ENCODE data around the gene THADA. TPM values are rescaled to one million over a fixed set of nuclear protein-coding genes. Genes with fewer than 3 reads are reported as not detected.

THADA gene
- total and polyA plus RNA-seq, 2 donors (not counting 3 experiments of a cell fraction or from before 2014, with no cell fraction given): 22.6 to 25.3 TPM

- CTCF ChIA-PET: interaction anchor here (1.3 kb wide), 1 partner anchor 226 kb away, joined by 4 read pairs; no protein-coding TSS in a partner anchor
- Histone ChIP-seq H3K9me3 (replicated peaks; ENCODE audit: control insufficient read depth, insufficient read depth, low read length) (no peaks in the 10 kb centered on the region), H4K20me1 (replicated peaks; ENCODE audit: control insufficient read depth, extremely low read depth, insufficient read depth, low read length) (no peaks in the 10 kb centered on the region), H3K4me3 (replicated peaks in 1 of 3; ENCODE audit: insufficient read depth in 1 of 3, low read depth in 1 of 3, low read length in 3 of 3) (no peak overlapping the region), H3K4me2 (ENCODE audit: insufficient read depth, low read length) (no peak overlapping the region), H3K79me2 (ENCODE audit: control insufficient read depth, insufficient read depth, low read length) (no peaks in the 10 kb centered on the region), H3K27ac (ENCODE audit: insufficient read depth, low read depth, low read length) (no peak overlapping the region), H3K4me1 (ENCODE audit: control insufficient read depth, extremely low read depth, insufficient read depth, low read length) (no peaks in the 10 kb centered on the region), H3K27me3 (ENCODE audit: control insufficient read depth in 2 of 2, insufficient read depth in 2 of 2, low read length in 2 of 2) (no peaks in the 10 kb centered on the region), H2AFZ (ENCODE audit: low read depth, low read length) (no peak overlapping the region), H3K9me1 (replicated peaks; ENCODE audit: control insufficient read depth, extremely low read depth, insufficient read depth, low read length) (no peaks in the 10 kb centered on the region), H3K9ac (replicated peaks; ENCODE audit: extremely low read depth, insufficient read depth, low read length) (no peak overlapping the region), H3K36me3 (ENCODE audit: control insufficient read depth in 2 of 2, extremely low read depth in 1 of 2, insufficient read depth in 2 of 2, low read length in 2 of 2) (peaks cover 0 to 2% of the 10 kb centered on the region in 2 experiments)
- intact Hi-C loops (cut with micrococcal nuclease) (no loop called here), dilution Hi-C loops (cut with MboI; ENCODE audit: extremely low pct_ligation_motif_present, low sequenced_read_pairs) (no loop called here)
- no peak for DNase-seq (ENCODE audit: low read depth, low spot score)
- POLR2A ChIA-PET: no interaction called here
- no peak for FAIRE-seq
- no peak for TF ChIP-seq FOS (IDR thresholded peaks at IDR 0.05; ENCODE audit: borderline replicate concordance, insufficient read depth, low read length)
- TF ChIP-seq EZH2 (IDR thresholded peaks at IDR 0.05; ENCODE audit: borderline replicate concordance, low read depth, low read length, severe bottlenecking): no peak
- no peak for TF ChIP-seq MYC (IDR thresholded peaks at IDR 0.05; ENCODE audit: low read depth, low read length)
- TF ChIP-seq POLR2A (IDR thresholded peaks at IDR 0.05; ENCODE audit: low read depth, low read length): no peak
- no peak for TF ChIP-seq GATA2 (IDR thresholded peaks at IDR 0.05; ENCODE audit: insufficient read depth, insufficient read length, low read depth, low read length)
- TF ChIP-seq, protein P1, sequence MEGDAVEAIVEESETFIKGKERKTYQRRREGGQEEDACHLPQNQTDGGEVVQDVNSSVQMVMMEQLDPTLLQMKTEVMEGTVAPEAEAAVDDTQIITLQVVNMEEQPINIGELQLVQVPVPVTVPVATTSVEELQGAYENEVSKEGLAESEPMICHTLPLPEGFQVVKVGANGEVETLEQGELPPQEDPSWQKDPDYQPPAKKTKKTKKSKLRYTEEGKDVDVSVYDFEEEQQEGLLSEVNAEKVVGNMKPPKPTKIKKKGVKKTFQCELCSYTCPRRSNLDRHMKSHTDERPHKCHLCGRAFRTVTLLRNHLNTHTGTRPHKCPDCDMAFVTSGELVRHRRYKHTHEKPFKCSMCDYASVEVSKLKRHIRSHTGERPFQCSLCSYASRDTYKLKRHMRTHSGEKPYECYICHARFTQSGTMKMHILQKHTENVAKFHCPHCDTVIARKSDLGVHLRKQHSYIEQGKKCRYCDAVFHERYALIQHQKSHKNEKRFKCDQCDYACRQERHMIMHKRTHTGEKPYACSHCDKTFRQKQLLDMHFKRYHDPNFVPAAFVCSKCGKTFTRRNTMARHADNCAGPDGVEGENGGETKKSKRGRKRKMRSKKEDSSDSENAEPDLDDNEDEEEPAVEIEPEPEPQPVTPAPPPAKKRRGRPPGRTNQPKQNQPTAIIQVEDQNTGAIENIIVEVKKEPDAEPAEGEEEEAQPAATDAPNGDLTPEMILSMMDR (IDR thresholded peaks at IDR 0.05; ENCODE audit: extremely low read depth in 1 of 2, insufficient read depth in 1 of 2, low read depth in 1 of 2, low read length in 2 of 2): no peak
- TF ChIP-seq JUN (IDR thresholded peaks at IDR 0.05; ENCODE audit: borderline replicate concordance, insufficient read depth, insufficient read length, low read depth): no peak
- TF ChIP-seq POLR2AphosphoS5 (IDR thresholded peaks at IDR 0.05; ENCODE audit: insufficient read depth, low read depth, low read length): no peak
- TF ChIP-seq MAX (IDR thresholded peaks at IDR 0.05; ENCODE audit: insufficient read depth, insufficient read length): no peak
- BruUV-seq (replicated peaks): no TSS peak
These were observed 337.2 kb downstream of the THADA start for GRCh38 chr2:43258547-43259156.

Data from endothelial cell of umbilical vein (primary cell).